GM18511 (cell line): ENCODE results near the gene MEGF8.

Source experiments
- ATAC-seq: cut with Tn5 transposase; IDR thresholded peaks from one replicate; pipeline ENCODE4 v1.9.1; 2021; ENCODE audit warnings: mild to moderate bottlenecking, moderate library complexity; ENCODE audit not compliant: unreplicated experiment

The MEGF8 gene

GRCh38 chr19:42287017-42287826 lies 38.2 kb upstream of the MEGF8 start:
- ATAC-seq: no peak

DNA sequence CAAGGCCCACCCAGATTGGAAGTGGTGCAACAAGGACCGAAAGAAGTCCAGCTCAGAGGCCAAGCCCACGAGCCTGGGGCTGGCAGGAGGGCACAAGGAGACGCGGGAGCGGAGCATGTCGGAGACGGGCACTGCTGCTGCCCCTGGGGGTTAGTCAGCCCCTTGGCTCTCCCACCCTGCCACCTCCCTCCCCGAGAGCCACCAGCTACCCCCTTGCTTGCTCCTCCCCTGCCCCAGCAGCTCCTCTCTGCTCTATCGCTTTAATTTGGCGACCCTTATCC lies 37.7 kb upstream of the MEGF8 start:
- ATAC-seq: no peak

GRCh38 chr19:42288387-42288786 lies 37.0 kb upstream of the MEGF8 start:
- no peak for ATAC-seq

DNA sequence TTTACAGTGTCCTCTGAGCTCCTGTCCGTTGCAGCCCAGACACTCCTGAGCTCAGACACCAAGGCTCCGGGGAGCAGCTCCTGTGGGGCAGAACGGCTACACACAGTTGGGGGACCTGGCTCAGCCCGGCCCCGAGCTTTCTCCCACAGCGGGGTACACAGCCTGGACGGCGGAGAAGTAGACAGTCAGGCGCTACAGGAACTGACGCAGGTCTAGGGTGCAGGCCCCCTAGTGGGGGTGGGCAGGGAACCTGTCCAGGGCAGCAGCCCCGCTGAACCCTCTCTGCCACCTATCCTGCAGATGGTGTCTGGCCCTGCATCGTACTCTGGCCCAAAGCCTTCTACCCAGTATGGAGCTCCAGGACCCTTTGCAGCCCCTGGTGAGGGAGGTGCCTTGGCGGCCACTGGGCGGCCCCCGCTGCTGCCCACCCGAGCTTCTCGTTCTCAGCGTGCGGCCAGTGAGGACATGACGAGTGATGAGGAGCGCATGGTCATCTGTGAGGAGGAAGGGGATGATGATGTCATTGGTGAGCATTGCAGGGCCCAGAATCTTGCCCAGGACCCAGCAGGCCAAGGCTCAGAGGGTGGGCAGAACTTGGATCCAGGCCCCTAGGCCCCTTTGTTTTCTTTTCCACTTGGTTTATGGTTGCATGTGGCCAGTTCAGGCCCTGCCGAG lies 36.4 kb upstream of the MEGF8 start:
- no peak for ATAC-seq

DNA sequence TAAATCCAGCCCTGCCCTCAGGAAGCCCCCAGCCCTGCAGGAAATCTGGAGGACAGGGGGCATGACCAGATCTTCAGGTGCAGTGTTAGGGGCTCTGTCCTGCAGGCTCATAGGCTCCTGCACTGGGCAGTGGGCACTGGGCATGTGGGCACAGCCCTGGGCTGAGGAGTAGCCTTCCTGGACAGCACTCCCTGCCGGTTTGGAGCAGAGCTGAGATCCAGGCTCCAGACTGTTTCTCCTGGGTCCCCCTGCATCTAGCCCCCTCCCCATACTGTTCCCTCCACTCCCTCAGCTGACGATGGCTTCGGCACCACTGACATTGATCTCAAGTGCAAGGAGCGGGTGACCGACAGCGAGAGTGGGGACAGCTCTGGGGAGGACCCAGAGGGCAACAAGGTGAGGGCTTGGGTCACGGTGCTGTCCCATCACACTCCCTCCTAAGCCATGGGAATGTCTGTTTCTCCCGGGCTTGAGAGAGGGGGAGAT lies 35.8 kb upstream of the MEGF8 start:
- ATAC-seq: no peak

GRCh38 chr19:42290136-42290522 lies 35.3 kb upstream of the MEGF8 start:
- no peak for ATAC-seq

DNA sequence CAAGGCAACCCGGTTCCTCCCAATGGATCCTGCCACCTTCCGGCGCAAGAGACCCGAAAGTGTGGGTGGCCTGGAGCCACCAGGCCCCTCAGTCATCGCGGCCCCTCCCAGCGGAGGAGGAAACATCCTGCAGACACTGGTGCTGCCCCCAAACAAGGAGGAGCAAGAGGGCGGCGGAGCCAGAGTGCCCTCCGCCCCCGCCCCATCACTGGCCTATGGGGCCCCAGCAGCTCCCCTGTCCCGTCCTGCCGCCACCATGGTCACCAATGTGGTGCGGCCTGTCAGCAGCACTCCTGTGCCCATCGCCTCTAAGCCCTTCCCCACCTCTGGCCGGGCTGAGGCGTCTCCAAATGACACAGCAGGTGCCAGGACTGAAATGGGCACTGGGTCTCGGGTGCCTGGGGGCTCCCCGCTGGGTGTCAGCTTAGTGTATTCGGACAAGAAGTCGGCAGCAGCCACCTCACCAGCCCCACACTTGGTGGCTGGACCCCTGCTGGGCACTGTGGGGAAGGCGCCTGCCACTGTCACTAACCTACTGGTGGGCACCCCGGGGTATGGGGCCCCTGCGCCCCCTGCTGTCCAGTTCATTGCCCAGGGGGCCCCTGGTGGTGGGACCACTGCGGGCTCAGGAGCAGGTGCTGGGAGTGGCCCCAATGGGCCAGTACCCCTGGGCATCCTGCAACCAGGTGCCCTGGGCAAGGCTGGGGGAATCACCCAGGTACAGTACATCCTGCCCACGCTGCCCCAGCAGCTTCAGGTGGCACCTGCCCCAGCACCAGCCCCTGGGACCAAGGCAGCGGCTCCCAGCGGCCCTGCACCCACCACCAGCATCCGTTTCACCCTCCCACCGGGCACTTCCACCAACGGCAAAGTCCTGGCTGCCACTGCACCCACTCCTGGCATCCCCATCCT lies 34.7 kb upstream of the MEGF8 start:
- no peak for ATAC-seq

DNA sequence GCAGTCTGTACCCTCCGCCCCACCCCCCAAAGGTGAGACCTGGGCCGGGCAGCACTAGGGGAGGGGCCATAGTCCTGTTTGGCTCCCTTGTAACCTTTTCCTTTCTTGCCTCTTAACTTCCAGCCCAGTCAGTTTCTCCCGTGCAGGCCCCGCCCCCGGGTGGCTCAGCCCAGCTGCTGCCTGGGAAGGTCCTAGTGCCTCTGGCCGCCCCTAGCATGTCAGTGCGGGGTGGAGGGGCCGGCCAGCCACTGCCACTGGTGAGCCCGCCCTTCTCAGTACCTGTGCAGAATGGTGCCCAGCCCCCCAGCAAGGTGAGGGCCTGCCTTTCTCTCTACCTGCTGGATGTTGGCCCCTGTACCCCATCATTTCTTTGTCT lies 34.0 kb upstream of the MEGF8 start:
- ATAC-seq: no peak

DNA sequence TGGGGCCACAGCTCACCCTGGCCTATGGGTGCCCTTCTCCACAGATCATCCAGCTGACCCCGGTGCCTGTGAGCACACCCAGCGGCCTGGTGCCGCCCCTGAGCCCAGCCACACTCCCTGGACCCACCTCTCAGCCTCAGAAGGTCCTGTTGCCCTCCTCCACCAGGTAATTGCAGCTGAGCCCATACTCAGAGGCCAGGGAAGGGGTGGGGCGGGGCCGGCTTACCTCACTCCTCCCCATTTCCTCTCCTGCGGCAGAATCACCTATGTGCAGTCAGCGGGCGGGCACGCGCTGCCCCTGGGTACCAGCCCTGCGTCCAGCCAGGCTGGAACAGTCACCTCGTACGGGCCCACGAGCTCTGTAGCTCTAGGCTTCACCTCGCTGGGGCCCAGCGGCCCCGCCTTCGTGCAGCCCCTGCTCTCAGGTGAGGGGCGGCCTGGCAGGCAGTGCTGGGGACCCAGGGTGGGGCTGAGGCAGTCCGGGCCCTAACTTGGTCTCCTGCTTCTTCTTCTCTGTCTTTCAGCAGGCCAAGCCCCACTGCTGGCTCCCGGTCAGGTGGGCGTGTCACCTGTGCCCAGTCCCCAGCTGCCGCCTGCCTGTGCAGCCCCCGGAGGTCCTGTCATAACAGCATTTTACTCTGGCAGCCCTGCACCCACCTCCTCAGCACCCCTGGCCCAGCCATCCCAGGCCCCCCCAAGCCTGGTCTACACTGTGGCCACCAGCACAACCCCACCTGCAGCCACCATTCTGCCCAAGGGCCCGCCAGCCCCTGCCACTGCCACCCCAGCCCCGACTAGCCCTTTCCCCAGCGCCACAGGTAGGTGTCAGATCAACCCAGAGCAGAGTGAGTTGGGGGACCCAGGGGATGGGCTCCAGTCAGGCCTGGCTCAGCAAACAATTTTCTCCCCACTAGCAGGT lies 33.1 kb upstream of the MEGF8 start:
- no peak for ATAC-seq

- ATAC-seq: no peak
Measured at GRCh38 chr19:42292963-42293362, 32.5 kb upstream of the MEGF8 start.

GRCh38 chr19:42293540-42293939 lies 31.9 kb upstream of the MEGF8 start:
- ATAC-seq: no peak

- no peak for ATAC-seq
Measured at GRCh38 chr19:42293948-42294347, 31.5 kb upstream of the MEGF8 start.

DNA sequence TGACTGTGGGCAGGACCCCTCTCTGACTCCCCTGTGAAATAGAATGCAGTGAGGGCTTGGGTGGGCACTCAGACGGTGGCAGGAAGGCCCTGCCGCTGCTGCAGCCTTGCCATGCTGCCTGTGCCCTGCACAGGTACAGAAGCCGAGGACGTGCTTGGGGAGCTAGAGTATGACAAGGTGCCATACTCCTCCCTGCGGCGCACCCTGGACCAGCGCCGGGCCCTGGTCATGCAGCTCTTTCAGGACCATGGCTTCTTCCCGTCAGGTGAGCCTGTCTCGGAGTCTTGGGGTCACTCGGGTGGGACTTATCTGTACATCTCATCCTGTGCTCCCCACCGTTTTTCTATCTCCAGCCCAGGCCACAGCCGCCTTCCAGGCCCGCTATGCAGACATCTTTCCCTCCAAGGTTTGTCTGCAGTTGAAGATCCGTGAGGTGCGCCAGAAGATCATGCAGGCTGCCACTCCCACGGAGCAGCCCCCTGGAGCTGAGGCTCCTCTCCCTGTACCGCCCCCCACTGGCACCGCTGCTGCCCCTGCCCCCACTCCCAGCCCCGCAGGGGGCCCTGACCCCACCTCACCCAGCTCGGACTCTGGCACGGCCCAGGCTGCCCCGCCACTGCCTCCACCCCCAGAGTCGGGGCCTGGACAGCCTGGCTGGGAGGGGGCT lies 30.8 kb upstream of the MEGF8 start:
- no peak for ATAC-seq

- no peak for ATAC-seq
Measured at GRCh38 chr19:42295342-42295741, 30.1 kb upstream of the MEGF8 start.

DNA sequence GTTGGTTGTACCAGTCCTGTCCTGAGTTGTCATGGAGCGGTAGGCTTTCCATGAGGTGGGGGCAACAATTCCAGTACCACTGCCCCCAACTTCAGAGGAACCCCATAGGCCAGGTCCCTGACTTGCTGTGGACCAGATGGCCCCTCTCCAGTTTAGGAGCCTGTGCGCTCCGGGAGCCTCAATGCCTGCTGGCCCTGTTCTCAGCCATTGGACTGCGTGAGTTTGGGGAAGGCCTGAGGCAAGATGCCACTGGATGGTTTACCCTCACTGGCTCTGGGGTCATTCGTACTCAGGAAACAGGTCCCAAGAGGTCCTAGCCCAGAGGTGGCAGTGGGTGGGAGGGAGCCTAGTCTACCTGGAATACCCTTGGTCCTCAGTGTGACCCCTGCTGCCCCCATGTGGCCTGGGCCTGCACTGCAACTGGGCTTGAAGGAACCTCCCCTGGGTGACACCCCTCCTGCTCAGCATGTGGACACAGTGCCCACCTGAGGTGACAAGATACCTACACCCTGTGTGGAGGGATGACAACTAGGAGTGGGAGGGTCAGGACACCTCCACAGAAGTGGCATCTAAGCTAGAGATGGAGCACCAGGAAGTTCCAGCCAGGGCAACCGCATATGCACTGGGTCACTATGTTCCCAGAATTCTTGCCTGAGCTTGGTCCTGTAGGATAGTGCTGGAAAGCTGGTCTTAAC lies 29.5 kb upstream of the MEGF8 start:
- ATAC-seq: no peak

DNA sequence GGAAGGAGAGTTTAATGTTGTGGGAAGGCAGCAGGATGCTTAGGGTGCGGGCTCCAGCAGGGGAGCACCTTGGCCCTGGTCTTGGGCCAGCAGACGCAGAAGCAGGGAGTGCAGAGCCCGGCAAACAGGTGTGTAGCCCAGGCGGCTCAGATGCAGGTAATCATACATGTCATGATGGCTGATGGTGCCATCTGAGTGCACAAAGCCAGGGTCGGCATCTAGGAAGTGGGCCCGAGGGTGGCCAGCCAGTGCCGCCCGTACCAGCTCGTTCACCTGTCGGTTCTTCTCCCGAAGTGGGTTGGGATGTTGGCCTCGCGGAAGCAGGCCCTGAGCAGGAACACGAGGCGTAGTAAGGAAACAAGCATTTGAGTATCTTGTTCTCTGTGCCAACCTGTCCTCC lies 28.4 kb upstream of the MEGF8 start:
- ATAC-seq: no peak

DNA sequence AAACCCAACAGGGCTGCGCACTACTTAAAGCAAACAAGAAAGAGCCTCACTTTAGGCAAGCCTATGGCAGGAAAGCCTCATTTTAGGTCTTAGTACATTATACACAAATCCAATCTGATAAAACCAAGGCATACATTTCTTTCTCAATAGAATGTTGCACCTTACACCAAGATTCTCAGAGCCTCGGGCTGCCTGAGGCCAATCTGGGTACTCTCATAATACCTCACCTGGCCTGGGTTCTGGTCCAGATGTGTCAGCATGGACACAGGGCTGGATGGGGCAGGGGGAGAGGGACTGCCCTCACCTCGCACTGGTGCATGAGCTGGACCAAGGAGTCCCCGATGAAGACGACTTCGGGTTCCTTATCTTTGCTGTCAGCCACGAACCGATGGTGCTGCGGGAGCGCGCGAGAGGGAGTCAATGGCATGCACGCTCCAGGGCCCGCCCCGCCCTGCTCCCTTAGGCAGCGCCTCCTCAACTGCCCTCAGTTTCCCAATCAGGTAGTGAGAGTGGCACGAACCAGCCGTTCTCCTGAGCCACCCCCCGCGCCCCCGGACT lies 23.7 kb upstream of the MEGF8 start, which contains the start of gene PRR19:
Gene PRR19 (plus strand): TSS at position 487 of the 558 bp plus-strand sequence. CDS start 7,453 bp downstream, outside the sequence.
- ATAC-seq: peak; percentile 31

- no peak for ATAC-seq
Measured at GRCh38 chr19:42303101-42303464, 22.4 kb upstream of the MEGF8 start.

DNA sequence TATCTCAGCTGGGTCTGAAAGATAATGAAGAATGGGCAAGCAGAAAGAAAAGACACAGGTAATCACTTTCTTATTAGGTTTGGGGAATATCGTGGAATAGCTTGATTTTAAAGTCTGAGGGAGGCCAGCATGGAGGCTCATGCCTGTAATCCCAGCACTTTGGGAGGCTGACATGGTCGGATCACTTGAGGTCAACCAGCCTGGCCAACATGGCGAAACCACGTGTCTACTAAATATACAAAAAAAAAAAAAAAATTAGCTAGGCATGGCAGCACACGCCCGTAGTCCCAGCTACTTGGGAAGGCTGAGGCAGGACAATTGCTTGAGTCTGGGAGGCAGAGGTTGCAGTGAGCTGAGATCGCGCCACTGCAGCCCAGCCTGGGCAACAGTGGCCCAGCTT lies 21.6 kb upstream of the MEGF8 start:
- ATAC-seq: no peak
